Measurements from ENCODE around the gene BAHCC1.

GRCh38 chr17:81487089-81487486 is 91.8 kb downstream of the BAHCC1 start:
- no peak for TF ChIP-seq CTCF (IDR thresholded peaks at IDR 0.05; ENCODE audit: extremely low read depth in 1 of 2, insufficient read depth in 1 of 2, low read depth in 1 of 2, low read length in 2 of 2)
- no peak for TF ChIP-seq MAX (IDR thresholded peaks at IDR 0.05; ENCODE audit: insufficient read depth, insufficient read length)
- no peak for TF ChIP-seq POLR2AphosphoS5 (IDR thresholded peaks at IDR 0.05; ENCODE audit: insufficient read depth, low read depth, low read length)
- TF ChIP-seq EZH2 (IDR thresholded peaks at IDR 0.05; ENCODE audit: borderline replicate concordance, low read depth, low read length, severe bottlenecking) = no peak
- TF ChIP-seq FOS (IDR thresholded peaks at IDR 0.05; ENCODE audit: borderline replicate concordance, insufficient read depth, low read length) = no peak
- TF ChIP-seq MYC (IDR thresholded peaks at IDR 0.05; ENCODE audit: low read depth, low read length) = no peak
- TF ChIP-seq POLR2A (IDR thresholded peaks at IDR 0.05; ENCODE audit: low read depth, low read length) = no peak
- no peak for TF ChIP-seq GATA2 (IDR thresholded peaks at IDR 0.05; ENCODE audit: insufficient read depth, insufficient read length, low read depth, low read length)

Data from endothelial cell of umbilical vein (primary cell).